GM23248 (cell line): ENCODE results near the gene FNTB. TPM values are rescaled to one million over a fixed set of nuclear protein-coding genes. Genes with fewer than 3 reads are reported as not detected.

Source experiments
- DNase-seq: peaks from one replicate; pipeline ENCODE4 v3.0.0-alpha.2; 2015
- H2AFZ ChIP-seq: fragments of 200-600 bp; sonication (generic); 2 replicates; pipeline ENCODE4 v1.6.1; 2016; ENCODE audit warnings: antibody characterized with exemption
- H3F3A ChIP-seq: fragments of 200-600 bp; sonication (generic); 2 replicates; pipeline ENCODE4 v1.6.1; 2016; ENCODE audit warnings: mild to moderate bottlenecking, antibody characterized with exemption, mixed run types; ENCODE audit not compliant: insufficient read depth
- H3K27ac ChIP-seq: fragments of 200-600 bp; sonication (generic); 2 replicates; pipeline ENCODE4 v1.5.1; 2016; ENCODE audit warnings: mild to moderate bottlenecking
- H3K27me3 ChIP-seq: fragments of 200-600 bp; sonication (generic); replicated peaks from 2 replicates; pipeline ENCODE4 v1.6.1; 2016; ENCODE audit warnings: mild to moderate bottlenecking; ENCODE audit not compliant: insufficient read depth
- H3K36me3 ChIP-seq: fragments of 200-600 bp; sonication (generic); 2 replicates; pipeline ENCODE4 v1.6.1; 2016; ENCODE audit warnings: low read depth, mild to moderate bottlenecking
- H3K4me1 ChIP-seq: fragments of 200-600 bp; sonication (generic); 2 replicates; pipeline ENCODE4 v1.6.1; 2016; ENCODE audit warnings: mild to moderate bottlenecking; ENCODE audit not compliant: insufficient read depth
- H3K4me2 ChIP-seq: fragments of 200-600 bp; sonication (generic); one replicate; pipeline ENCODE4 v1.6.1; 2016; ENCODE audit warnings: mild to moderate bottlenecking; ENCODE audit not compliant: unreplicated experiment
- H3K4me3 ChIP-seq: fragments of 200-600 bp; sonication (generic); 2 replicates; pipeline ENCODE4 v1.5.1; 2016; ENCODE audit warnings: mild to moderate bottlenecking
- H3K79me2 ChIP-seq: fragments of 200-600 bp; sonication (generic); 2 replicates; pipeline ENCODE4 v1.6.1; 2016; ENCODE audit warnings: mild to moderate bottlenecking; ENCODE audit not compliant: insufficient read depth
- H3K9ac ChIP-seq: fragments of 200-600 bp; sonication (generic); 2 replicates; pipeline ENCODE4 v1.6.1; 2016; ENCODE audit warnings: mild to moderate bottlenecking
- H3K9me2 ChIP-seq: fragments of 200-600 bp; sonication (generic); 2 replicates; pipeline ENCODE4 v1.6.1; 2016; ENCODE audit warnings: mixed run types, mild to moderate bottlenecking, moderate library complexity; ENCODE audit not compliant: insufficient read depth
- H3K9me3 ChIP-seq: fragments of 200-600 bp; sonication (generic); one replicate; pipeline ENCODE4 v1.6.1; 2017; ENCODE audit warnings: low read depth
- H4K20me1 ChIP-seq: fragments of 200-600 bp; sonication (generic); 2 replicates; pipeline ENCODE4 v1.6.0; 2016; ENCODE audit not compliant: insufficient read depth
- EZH2 ChIP-seq: fragments of 200-600 bp; sonication (generic); IDR thresholded peaks from 2 replicates; pipeline ENCODE4 v1.6.1; 2018; ENCODE audit warnings: antibody characterized with exemption, mild to moderate bottlenecking; ENCODE audit not compliant: insufficient read depth, poor library complexity, severe bottlenecking
- EZH2phosphoT487 ChIP-seq: fragments of 200-600 bp; sonication (generic); IDR thresholded peaks from 2 replicates; pipeline ENCODE4 v1.6.1; 2018; ENCODE audit warnings: antibody characterized with exemption, moderate library complexity, mild to moderate bottlenecking, low read depth; ENCODE audit not compliant: insufficient read depth
- WGBS, 2 experiments: methylation state at CpG; one replicate each; pipeline ENCODE4 v1.1.6; 2015 to 2017; ENCODE audit warnings: low lambda C conversion rate in 2 of 2, low coverage in 1 of 2; ENCODE audit errors: missing lambda C conversion rate in 2 of 2; 5-methylcytosine and 5-hydroxymethylcytosine counted together
- in situ Hi-C: fragments of 300-500 bp; cut with MboI; formaldehyde crosslinking; loops from 2 replicates; pipeline ENCODE4 v1.15.0; 2020
- polyA plus RNA-seq: library from polyadenylated mRNA; unstranded; fragments of >200 nt; fragmentation: Nextera tagmentation; extraction: Ambion mirVana; gene quantifications from 2 replicates; pipeline ENCODE4 v1.2.1, GENCODE V29; 2016
- total RNA-seq: library from RNA; depleted of rRNA; stranded (reverse); fragments of >200 nt; shearing (Covaris generic); gene quantifications from 2 replicates; pipeline ENCODE4 v1.2.3, GENCODE V29; 2014

FNTB gene
- total and polyA plus RNA-seq, 2 experiments from 2014 or later: 15.5 to 19.5 TPM

GRCh38 chr14:64960762-64961276, 25.9 kb upstream of the FNTB start:
- no peak overlapping the region for H3K4me3 ChIP-seq
- H3K4me2 ChIP-seq: no peak overlapping the region
- no peaks in the 10 kb centered on the region for H3K4me1 ChIP-seq
- no peaks in the 10 kb centered on the region for H4K20me1 ChIP-seq
- H3K27me3 ChIP-seq: no peaks in the 10 kb centered on the region
- 68 to 72% methylated on average over 5 of the region's 5 CpGs for WGBS, 2 experiments
- H3K9me3 ChIP-seq: no peaks in the 10 kb centered on the region
- no peaks in the 10 kb centered on the region for H3K36me3 ChIP-seq
- H3K79me2 ChIP-seq: no peaks in the 10 kb centered on the region
- no peak overlapping the region for H2AFZ ChIP-seq
- in situ Hi-C loops: no loop called here
- H3K9ac ChIP-seq: no peak overlapping the region
- no peaks in the 10 kb centered on the region for H3K9me2 ChIP-seq
- TF ChIP-seq EZH2phosphoT487 (no peak), EZH2 (no peak)
- H3K27ac ChIP-seq: no peak overlapping the region
- no peaks in the 10 kb centered on the region for H3F3A ChIP-seq
- no peak for DNase-seq

- TF ChIP-seq EZH2phosphoT487: no peak
- no peak for TF ChIP-seq EZH2
- in situ Hi-C loops: no loop called here
- Histone ChIP-seq H2AFZ (no peak overlapping the region), H3K9me3 (no peaks in the 10 kb centered on the region), H3K27me3 (no peaks in the 10 kb centered on the region), H3K9ac (no peak overlapping the region), H3K4me1 (no peaks in the 10 kb centered on the region), H3K36me3 (no peaks in the 10 kb centered on the region), H3F3A (no peaks in the 10 kb centered on the region), H3K79me2 (no peaks in the 10 kb centered on the region), H3K27ac (no peak overlapping the region), H3K9me2 (no peaks in the 10 kb centered on the region), H3K4me2 (no peak overlapping the region), H3K4me3 (no peak overlapping the region), H4K20me1 (no peaks in the 10 kb centered on the region)
- WGBS, 2 experiments: 0 to 13% methylated on average over 1 of the region's 1 CpG
- DNase-seq: no peak
Measured at GRCh38 chr14:64963611-64964010, 23.1 kb upstream of the FNTB start.

GRCh38 chr14:64965356-64966000, 21.2 kb upstream of the FNTB start:
- H3K27ac ChIP-seq: no peak overlapping the region
- H3K4me1 ChIP-seq: no peaks in the 10 kb centered on the region
- no peaks in the 10 kb centered on the region for H3K9me2 ChIP-seq
- no peaks in the 10 kb centered on the region for H3F3A ChIP-seq
- H2AFZ ChIP-seq: no peak overlapping the region
- H3K79me2 ChIP-seq: no peaks in the 10 kb centered on the region
- TF ChIP-seq EZH2: no peak
- TF ChIP-seq EZH2phosphoT487: no peak
- 87 to 94% methylated on average over 14 to 15 of the region's 15 CpGs for WGBS, 2 experiments
- no peaks in the 10 kb centered on the region for H3K36me3 ChIP-seq
- DNase-seq: no peak
- in situ Hi-C loops: no loop called here
- no peaks in the 10 kb centered on the region for H4K20me1 ChIP-seq
- H3K4me3 ChIP-seq: no peak overlapping the region
- H3K27me3 ChIP-seq: no peaks in the 10 kb centered on the region
- H3K9me3 ChIP-seq: no peaks in the 10 kb centered on the region
- H3K4me2 ChIP-seq: no peak overlapping the region
- H3K9ac ChIP-seq: no peak overlapping the region

- Histone ChIP-seq H3K36me3 (no peaks in the 10 kb centered on the region), H3K4me1 (no peaks in the 10 kb centered on the region), H3K27me3 (no peaks in the 10 kb centered on the region), H3K9me2 (no peaks in the 10 kb centered on the region), H3K79me2 (no peaks in the 10 kb centered on the region), H3K4me2 (no peak overlapping the region), H3K9me3 (no peaks in the 10 kb centered on the region), H3F3A (no peaks in the 10 kb centered on the region), H3K27ac (no peak overlapping the region), H4K20me1 (no peaks in the 10 kb centered on the region), H3K9ac (no peak overlapping the region), H3K4me3 (no peak overlapping the region), H2AFZ (no peak overlapping the region)
- no peak for TF ChIP-seq EZH2phosphoT487
- no peak for TF ChIP-seq EZH2
- in situ Hi-C loops: no loop called here
- DNase-seq: no peak
- 44 to 50% methylated on average over 2 of the region's 2 CpGs for WGBS, 2 experiments
Measured at GRCh38 chr14:64966976-64967375, 19.7 kb upstream of the FNTB start.
